HG02973 (cell line): ENCODE data around the gene GRIP1.

ENCODE experiments used
- ATAC-seq: cut with Tn5 transposase; IDR thresholded peaks from one replicate; pipeline ENCODE4 v1.9.1; 2021; ENCODE audit warnings: moderate library complexity; ENCODE audit not compliant: unreplicated experiment

Gene GRIP1

GRCh38 chr12:66678338-66679275, at the start of gene GRIP1:
Gene GRIP1 (minus strand): TSS chr12:66679076. CDS start chr12:66678904, 172 bp downstream.
- no peak for ATAC-seq

- ATAC-seq: no peak
Observed at GRCh38 chr12:66726556-66726955, 47.7 kb upstream of the GRIP1 start.

GRCh38 chr12:66725031-66725430, 46.2 kb upstream of the GRIP1 start:
- no peak for ATAC-seq

- no peak for ATAC-seq
Observed at GRCh38 chr12:66724616-66725015, 45.7 kb upstream of the GRIP1 start.

GRCh38 chr12:66724026-66724425, 45.1 kb upstream of the GRIP1 start:
- no peak for ATAC-seq

- ATAC-seq: no peak
Observed at GRCh38 chr12:66719862-66720261, 41.0 kb upstream of the GRIP1 start.

- ATAC-seq: no peak
Observed at GRCh38 chr12:66717036-66717673, 38.3 kb upstream of the GRIP1 start.

GRCh38 chr12:66716522-66716921, 37.6 kb upstream of the GRIP1 start:
- no peak for ATAC-seq

GRCh38 chr12:66714709-66715108, 35.8 kb upstream of the GRIP1 start:
- no peak for ATAC-seq

GRCh38 chr12:66713984-66714383, 35.1 kb upstream of the GRIP1 start:
- no peak for ATAC-seq

GRCh38 chr12:66709893-66710292, 31.0 kb upstream of the GRIP1 start:
- ATAC-seq: no peak

- no peak for ATAC-seq
Observed at GRCh38 chr12:66709457-66709773, 30.5 kb upstream of the GRIP1 start.

- no peak for ATAC-seq
Observed at GRCh38 chr12:66708704-66709456, 30.0 kb upstream of the GRIP1 start.

GRCh38 chr12:66707002-66707697, 28.3 kb upstream of the GRIP1 start:
- ATAC-seq: no peak

GRCh38 chr12:66699738-66700482, 21.0 kb upstream of the GRIP1 start:
- no peak for ATAC-seq

GRCh38 chr12:66698558-66698957, 19.7 kb upstream of the GRIP1 start:
- no peak for ATAC-seq

GRCh38 chr12:66697404-66697803, 18.5 kb upstream of the GRIP1 start:
- peak; percentile 78 for ATAC-seq

GRCh38 chr12:66694666-66695613, 16.1 kb upstream of the GRIP1 start:
- ATAC-seq: no peak

GRCh38 chr12:66693901-66694513, 15.1 kb upstream of the GRIP1 start:
- ATAC-seq: peak; percentile 76
